Stimulated activated naive CD8-positive, alpha-beta T cell treated with anti-CD3 and anti-CD28 coated beads, Interleukin-15, Interleukin-2, amounts not matched to agents 100 ng/mL and 50 ng/mL, for 24 hours (primary cell): ENCODE data around the gene MTHFD2L.
A peak's percentile ranks its signal among the peaks of the same experiment; 100 is the strongest.

ENCODE experiments used
- H3K27ac Mint-ChIP-seq: one replicate; pipeline ENCODE4 v1.8.0; 2021; ENCODE audit warnings: mild to moderate bottlenecking, mixed read lengths
- H3K27me3 Mint-ChIP-seq: one replicate; pipeline ENCODE4 v1.8.0; 2021; ENCODE audit warnings: mixed read lengths
- H3K36me3 Mint-ChIP-seq: one replicate; pipeline ENCODE4 v1.8.0; 2021; ENCODE audit warnings: low read depth, mixed read lengths
- H3K4me1 Mint-ChIP-seq: one replicate; pipeline ENCODE4 v1.8.0; 2021; ENCODE audit warnings: low read depth, mixed read lengths
- H3K4me3 Mint-ChIP-seq: one replicate; pipeline ENCODE4 v1.8.0; 2021; ENCODE audit warnings: mild to moderate bottlenecking, mixed read lengths
- H3K9me3 Mint-ChIP-seq: one replicate; pipeline ENCODE4 v1.8.0; 2021; ENCODE audit warnings: mixed read lengths

MTHFD2L gene

DNA sequence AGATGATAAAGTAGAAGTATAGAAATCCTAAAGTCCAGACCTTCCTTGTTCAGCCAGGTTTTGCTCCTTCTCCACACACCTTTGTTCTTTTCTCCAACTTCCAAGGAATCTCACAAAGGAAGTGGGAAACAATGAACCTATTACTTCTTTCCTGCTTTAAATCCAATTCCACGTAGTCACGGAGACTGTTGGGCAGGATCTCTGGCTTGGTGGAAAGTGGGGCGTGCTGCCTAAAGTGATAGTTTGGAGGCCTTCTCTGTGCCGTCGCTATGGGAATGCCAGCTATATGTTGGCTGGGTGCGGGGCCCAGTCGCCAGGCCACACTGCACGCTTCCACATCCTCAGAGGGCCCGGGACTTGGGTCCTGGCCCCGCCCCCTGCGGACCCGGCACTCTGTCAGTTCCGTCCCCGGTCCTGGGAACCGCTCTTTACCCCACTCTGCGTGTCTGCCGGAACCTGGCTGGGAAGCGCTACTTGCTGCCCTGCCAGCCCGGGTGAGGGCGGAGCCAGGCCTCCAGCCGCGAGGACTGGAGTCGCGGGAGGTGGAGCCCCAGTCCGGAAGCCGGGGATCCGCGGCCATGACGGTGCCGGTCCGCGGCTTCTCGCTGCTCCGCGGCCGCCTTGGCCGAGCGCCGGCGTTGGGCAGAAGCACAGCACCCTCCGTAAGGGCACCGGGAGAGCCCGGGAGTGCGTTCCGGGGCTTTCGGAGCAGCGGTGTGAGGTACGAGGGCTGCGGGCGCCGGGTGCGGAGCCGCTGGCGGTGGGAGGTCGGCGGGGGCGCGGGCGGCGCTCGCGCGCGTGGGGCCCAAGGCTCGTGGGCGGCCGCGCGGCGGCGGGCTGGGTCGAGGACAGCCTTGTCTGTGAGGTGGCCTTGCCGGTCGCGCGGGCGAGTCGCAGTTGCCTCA is at the start of gene MTHFD2L:
TSS of gene MTHFD2L (plus strand) at position 558 of the 905 bp plus-strand sequence. CDS start at position 579, 21 bp downstream.
- Mint-ChIP-seq H3K36me3 (peaks cover 34% of the 10 kb centered on the region), H3K27me3 (peaks cover 10% of the 10 kb centered on the region), H3K9me3 (no peaks in the 10 kb centered on the region), H3K27ac (peak within 1 kb of the TSS; percentile 96), H3K4me3 (peak within 1 kb of the TSS; percentile 85), H3K4me1 (peaks cover 31% of the 10 kb centered on the region)

DNA sequence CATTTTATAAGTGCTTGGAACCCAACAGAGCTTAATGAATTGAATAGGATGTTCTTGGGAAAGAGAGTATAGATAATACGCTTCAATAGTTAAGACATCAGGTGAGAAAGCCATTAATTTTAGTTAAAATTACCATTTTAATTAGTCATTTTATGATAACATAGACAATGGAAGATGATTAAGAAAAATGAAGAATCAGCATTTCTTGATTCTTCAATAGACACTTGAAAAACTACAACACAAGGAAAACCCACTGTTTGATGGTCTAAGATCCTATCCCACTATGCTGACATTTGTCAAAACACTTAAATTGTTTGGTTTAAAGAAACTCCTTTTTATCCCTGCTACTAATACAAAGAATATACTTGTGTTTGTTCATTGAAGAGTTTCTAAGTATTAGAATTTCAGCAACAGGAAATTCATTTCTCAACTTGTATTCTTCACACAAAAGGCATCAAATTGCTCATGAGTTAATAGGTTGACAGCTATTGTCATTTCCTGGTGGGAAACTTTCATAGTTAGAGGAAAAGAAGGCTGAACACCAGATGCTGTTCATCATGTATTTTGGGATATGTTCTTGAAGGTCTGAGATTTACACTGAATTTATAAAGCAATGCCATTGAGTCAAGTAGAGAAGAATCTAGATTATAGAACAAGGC is 49.3 kb upstream of the MTHFD2L start:
- Mint-ChIP-seq H3K4me3 (no peak overlapping the region), H3K27me3 (peaks cover 3% of the 10 kb centered on the region), H3K36me3 (no peaks in the 10 kb centered on the region), H3K9me3 (no peaks in the 10 kb centered on the region), H3K4me1 (no peaks in the 10 kb centered on the region), H3K27ac (no peak overlapping the region)

DNA sequence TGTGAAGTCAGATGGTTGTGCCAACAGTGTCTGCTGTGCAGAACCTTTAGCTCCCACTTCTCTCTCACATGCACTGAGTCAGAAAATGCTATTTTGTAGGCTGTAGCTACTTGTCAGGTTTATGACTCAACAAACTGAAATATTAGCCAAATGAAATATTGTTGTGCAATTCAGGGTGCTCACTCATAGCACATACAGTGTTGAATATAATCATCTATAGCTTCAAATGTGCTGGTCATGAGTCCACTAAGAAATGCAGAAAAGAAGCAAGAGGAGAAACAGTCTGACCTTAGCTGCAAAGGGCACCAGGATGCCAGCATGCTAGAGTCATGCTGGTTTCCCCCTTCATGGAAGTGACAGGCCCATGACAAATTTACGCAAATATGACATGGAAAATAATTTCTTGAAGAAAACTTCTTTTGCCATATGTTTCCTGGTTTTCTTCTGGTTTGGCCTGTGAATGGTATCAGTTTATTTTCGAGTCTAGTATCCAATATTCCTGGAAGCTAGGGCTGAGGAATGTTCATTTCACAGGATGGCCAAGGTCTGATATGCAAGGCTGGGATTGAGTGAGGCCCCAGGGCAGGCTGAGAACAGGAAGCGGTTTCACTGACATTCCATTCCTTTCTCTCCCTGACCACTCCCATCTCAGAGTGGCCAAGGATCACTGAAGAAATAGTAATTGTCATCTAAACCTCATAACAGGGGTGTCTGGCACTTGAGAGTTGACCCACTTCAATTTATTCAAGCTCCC is 48.6 kb upstream of the MTHFD2L start:
- H3K27me3 Mint-ChIP-seq, result peaks cover 3% of the 10 kb centered on the region
- H3K4me3 Mint-ChIP-seq, result no peak overlapping the region
- H3K27ac Mint-ChIP-seq, result no peak overlapping the region
- H3K9me3 Mint-ChIP-seq, result no peaks in the 10 kb centered on the region
- no peaks in the 10 kb centered on the region for H3K4me1 Mint-ChIP-seq
- H3K36me3 Mint-ChIP-seq, result no peaks in the 10 kb centered on the region

DNA sequence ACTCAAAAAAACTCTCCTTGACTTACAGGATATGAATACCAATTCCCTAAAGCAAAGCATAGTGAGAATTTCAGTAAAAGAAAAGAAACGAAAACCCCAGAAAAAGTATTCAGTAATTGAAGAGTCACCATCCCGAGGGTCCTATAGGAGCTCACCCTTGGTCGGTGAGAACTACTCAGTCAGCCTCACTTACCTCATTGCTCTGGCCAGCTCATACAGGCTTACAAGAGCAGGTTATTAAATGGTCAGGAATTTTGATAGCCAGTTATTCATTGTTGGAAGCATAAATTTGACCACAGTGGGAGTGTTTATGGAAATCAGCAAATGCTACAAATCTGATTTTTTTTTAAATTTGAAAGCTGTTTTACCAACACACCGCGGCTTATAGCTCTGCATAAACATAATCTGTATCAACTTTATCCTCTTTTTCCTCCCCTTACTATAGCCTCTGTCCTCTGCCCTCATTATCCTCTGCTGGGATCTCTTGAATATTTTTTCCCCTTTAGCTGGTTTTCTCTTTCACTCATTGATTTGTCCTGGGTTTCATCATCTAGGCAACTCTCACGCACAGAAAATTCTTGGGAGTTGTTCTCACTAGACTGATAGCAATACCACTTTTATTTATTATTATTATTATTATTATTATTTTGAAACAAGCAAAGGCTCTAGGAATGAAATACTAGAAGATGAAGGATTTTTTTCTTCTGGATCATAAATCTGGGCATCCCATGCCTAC is 47.9 kb upstream of the MTHFD2L start:
- Mint-ChIP-seq H3K36me3 (no peaks in the 10 kb centered on the region), H3K4me3 (no peak overlapping the region), H3K4me1 (no peaks in the 10 kb centered on the region), H3K9me3 (no peaks in the 10 kb centered on the region), H3K27ac (no peak overlapping the region), H3K27me3 (no peaks in the 10 kb centered on the region)

DNA sequence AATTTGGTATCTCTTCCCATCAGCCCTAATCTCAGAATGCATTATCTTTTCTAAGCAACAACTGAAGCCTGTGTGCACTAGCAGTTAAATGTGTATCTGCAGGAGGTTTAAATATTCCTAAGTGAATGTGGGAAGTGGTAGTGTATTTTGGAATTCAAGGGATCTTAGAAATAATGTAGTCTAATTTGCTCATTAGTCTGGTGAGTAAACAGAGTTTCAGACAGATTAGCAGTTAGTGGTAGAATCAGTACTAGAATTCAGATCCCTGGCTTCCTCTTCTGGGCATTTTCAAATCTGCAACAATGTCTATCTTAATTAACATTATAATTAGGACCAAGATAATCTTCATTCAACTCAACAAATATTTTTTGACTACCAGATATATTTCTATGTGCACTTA is 47.2 kb upstream of the MTHFD2L start:
- no peak overlapping the region for H3K27ac Mint-ChIP-seq
- H3K9me3 Mint-ChIP-seq, result no peaks in the 10 kb centered on the region
- no peaks in the 10 kb centered on the region for H3K36me3 Mint-ChIP-seq
- H3K4me3 Mint-ChIP-seq, result no peak overlapping the region
- H3K27me3 Mint-ChIP-seq, result no peaks in the 10 kb centered on the region
- H3K4me1 Mint-ChIP-seq, result no peaks in the 10 kb centered on the region

DNA sequence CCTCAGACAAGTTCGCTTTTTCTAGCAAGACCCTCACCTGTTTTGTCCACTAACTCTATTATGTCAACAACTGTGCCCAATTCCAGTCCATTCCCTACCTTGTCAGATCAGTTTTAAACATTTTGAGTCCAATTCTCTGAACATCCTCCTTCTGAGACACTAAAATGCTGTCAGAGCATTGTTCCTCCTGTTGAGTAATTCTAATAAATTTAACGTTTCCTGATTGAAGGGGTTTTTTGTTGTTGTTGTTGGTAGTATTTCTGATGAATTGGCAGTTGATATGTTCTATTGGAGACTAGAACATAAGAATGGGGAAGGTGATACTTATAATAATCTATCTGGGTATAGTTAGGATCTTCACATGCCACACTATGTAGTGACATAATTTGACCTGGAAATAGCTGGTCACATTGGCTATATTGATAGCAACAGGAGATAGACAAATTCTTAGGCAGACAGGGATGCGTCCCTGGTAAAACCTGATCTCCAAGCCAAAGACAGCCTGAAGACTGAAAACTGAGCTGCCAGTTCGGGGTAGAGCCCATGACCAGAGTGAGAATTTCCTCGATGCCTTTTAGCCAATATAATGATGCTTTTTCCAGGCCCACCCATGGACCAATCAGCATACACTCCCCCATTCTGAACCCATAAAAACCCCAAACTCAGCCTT is 46.5 kb upstream of the MTHFD2L start:
- no peaks in the 10 kb centered on the region for H3K4me1 Mint-ChIP-seq
- no peaks in the 10 kb centered on the region for H3K27me3 Mint-ChIP-seq
- no peaks in the 10 kb centered on the region for H3K36me3 Mint-ChIP-seq
- H3K4me3 Mint-ChIP-seq, result no peak overlapping the region
- H3K27ac Mint-ChIP-seq, result no peak overlapping the region
- no peaks in the 10 kb centered on the region for H3K9me3 Mint-ChIP-seq

DNA sequence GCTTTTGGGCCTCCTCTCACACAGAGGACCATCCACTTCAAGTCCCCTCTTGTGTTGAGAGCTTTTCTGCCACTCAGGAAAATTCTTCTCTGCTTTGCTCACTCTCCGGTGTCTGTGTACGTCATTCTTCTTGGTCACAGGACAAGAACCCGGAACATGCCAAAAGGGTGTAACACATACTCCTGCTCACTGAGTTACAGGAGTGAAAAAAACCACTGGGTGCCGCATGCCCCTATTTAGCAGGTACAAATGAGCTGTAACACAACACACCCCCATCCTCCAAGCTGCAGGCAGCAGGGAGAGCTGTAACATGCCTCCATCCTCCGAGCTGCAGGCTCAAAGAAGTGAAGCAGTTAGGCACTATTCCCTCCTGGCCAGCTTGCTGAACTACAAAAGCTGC is 45.9 kb upstream of the MTHFD2L start:
- Mint-ChIP-seq H3K4me3 (no peak overlapping the region), H3K9me3 (no peaks in the 10 kb centered on the region), H3K4me1 (no peaks in the 10 kb centered on the region), H3K27me3 (no peaks in the 10 kb centered on the region), H3K36me3 (no peaks in the 10 kb centered on the region), H3K27ac (no peak overlapping the region)

DNA sequence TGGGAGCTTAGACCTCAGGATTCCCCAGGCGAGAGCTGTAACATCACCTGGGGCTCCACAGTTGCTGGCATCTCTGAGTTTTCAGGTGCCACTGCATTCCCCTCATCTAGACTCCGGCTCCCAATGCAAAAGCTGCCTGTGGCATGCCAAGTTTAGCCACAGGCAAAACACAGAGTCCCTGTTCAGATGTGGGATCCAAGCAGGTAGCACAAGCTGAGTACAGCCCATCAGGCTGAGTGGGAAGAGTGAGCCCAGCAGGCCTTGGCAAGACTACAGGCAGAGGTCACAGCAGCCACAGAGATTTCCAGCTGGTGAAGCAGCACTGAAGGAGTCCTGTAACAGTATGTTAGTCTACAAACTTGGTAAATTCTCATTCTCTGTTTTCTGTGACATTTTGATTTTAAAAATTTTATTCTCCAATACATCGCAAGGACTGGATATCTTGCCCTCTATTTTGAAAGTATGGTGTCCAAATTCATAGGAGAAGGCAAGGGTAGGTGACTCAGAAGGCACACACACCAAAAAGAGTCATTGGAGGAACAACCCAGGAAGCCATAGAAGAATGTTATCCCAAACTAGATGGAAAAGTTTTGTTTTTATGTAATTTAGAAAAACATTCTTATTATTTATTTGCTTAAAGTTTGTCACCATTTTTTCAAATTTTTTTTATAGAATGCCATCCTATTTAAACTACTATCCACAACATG is 45.4 kb upstream of the MTHFD2L start:
- Mint-ChIP-seq H3K27ac (no peak overlapping the region), H3K36me3 (no peaks in the 10 kb centered on the region), H3K9me3 (no peaks in the 10 kb centered on the region), H3K27me3 (no peaks in the 10 kb centered on the region), H3K4me3 (no peak overlapping the region), H3K4me1 (no peaks in the 10 kb centered on the region)

DNA sequence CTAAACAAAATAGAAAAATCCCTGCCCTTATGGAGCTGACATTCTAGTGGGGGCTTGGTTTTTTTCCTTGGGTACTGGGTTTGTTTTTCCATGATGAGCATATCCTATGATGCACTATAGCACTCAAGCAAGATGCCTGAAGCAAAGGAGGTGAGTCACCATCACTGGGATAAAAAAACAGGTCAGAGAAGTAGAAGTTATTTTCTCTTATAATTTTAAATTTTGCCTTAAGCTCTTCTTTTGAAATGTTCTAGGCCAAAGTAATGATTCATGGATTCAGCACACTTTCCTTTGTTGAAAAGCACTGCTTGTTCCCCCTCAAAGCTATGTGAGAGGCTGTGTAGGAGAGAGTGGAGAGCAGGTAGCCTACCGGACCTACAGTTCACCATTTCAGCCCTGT is 43.7 kb upstream of the MTHFD2L start:
- no peak overlapping the region for H3K4me3 Mint-ChIP-seq
- H3K9me3 Mint-ChIP-seq, result no peaks in the 10 kb centered on the region
- H3K27me3 Mint-ChIP-seq, result peaks cover 3% of the 10 kb centered on the region
- no peaks in the 10 kb centered on the region for H3K36me3 Mint-ChIP-seq
- H3K27ac Mint-ChIP-seq, result no peak overlapping the region
- no peaks in the 10 kb centered on the region for H3K4me1 Mint-ChIP-seq

DNA sequence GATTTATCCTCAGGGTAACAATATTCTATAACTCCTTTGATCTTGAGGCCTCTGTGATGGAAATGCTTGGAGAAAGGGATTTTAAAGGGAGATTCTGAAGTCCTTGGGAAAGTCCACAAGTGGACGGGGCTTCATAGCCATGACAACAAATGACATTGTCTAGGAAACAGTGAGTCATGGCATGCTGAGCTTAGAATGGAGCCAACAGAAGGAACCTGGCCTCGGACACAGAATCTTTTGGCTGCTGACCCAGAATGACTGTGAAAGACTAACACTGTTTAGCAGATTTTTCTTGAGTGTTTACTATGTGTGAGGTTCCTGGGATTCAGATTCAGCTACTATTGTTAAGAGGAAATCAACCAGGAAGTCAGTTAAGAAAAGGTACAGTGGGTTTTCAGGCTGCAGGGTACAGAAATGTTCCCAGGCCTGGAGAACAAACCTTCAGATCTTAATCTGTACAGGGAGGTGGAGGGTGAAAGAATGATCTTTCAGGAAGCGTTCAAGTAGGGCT is 40.8 kb upstream of the MTHFD2L start:
- no peak overlapping the region for H3K4me3 Mint-ChIP-seq
- H3K27me3 Mint-ChIP-seq, result peaks cover 3% of the 10 kb centered on the region
- no peak overlapping the region for H3K27ac Mint-ChIP-seq
- no peaks in the 10 kb centered on the region for H3K4me1 Mint-ChIP-seq
- H3K36me3 Mint-ChIP-seq, result no peaks in the 10 kb centered on the region
- peaks cover 3% of the 10 kb centered on the region for H3K9me3 Mint-ChIP-seq

DNA sequence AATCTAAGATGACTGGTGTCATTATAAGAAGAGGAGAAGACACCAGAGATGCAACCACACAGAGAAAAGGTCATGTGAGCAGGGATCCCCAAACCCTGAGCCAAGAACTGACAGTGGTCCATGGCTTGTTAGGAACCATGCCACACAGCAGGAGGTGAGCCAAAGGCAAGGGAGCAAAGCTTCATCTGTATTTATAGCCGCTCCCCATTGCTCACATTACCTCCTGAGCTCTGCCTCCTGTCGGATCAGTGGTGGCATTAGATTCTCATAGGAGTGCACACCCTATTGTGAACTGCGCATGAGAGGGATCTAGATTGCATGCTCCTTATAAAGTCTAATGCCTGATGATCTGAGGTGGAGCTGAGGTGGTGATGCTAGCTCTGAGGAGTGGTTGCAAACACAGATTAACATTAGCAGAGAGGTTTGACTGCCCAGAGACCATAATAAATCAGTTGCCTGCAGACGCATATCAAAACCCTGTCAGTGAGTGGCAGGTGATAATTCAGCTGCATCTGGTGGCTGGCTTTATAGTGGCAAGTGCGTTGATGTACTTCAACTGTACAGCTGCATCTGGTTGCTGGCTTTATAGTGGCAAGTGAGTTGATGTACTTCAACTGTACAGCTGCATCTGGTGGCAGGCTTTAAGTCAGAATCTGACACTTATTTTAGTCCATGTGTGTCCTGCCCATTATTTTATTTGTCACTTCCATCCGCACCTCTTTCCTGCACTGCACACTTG is 39.1 kb upstream of the MTHFD2L start:
- Mint-ChIP-seq H3K27ac (no peak overlapping the region), H3K4me1 (no peaks in the 10 kb centered on the region), H3K36me3 (no peaks in the 10 kb centered on the region), H3K9me3 (peaks cover 6% of the 10 kb centered on the region), H3K27me3 (peaks cover 3% of the 10 kb centered on the region), H3K4me3 (no peak overlapping the region)

DNA sequence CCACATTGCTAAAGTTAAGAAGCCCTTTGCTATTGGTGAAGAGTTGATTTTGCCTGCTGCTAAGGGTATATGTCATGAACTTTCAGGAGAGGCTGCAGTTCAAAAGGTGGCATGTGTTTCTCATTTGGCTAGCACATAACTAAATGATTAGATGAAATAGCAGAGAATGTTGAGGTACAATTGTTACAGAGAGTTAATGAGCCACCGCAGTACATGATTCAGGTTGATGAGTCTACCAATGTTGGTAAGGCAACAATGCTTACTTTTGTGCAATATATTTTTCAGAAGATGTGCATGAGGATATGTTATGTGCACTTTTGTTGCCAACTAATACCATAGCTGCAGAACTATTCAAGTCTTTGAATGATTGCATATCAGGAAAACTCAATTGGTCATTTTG is 37.8 kb upstream of the MTHFD2L start:
- Mint-ChIP-seq H3K27me3 (peaks cover 3% of the 10 kb centered on the region), H3K27ac (no peak overlapping the region), H3K9me3 (peaks cover 6% of the 10 kb centered on the region), H3K36me3 (no peaks in the 10 kb centered on the region), H3K4me3 (no peak overlapping the region), H3K4me1 (no peaks in the 10 kb centered on the region)
